Liver (tissue), 3 donors: Measurements from ENCODE around the gene DHX57.

Experiments
- EGR1 ChIP-seq, 2 donors: IDR thresholded peaks; 2 replicates each; pipeline ENCODE4 v1.6.1; 2016 to 2018; ENCODE audit warnings: antibody characterized with exemption in 2 of 2, low read depth in 2 of 2
- GABPA ChIP-seq, 2 donors: IDR thresholded peaks in 1 of 2; conservative IDR thresholded peaks in 1 of 2; 2 replicates each; pipeline ENCODE4 v1.6.1; 2016; ENCODE audit warnings: antibody characterized with exemption in 2 of 2, mild to moderate bottlenecking in 1 of 2, moderate library complexity in 1 of 2
- RAD21 ChIP-seq, 2 donors: IDR thresholded peaks; 2 replicates each; pipeline ENCODE4 v1.6.1; 2016; ENCODE audit warnings: antibody characterized with exemption in 2 of 2, mild to moderate bottlenecking in 2 of 2
- SP1 ChIP-seq: IDR thresholded peaks from 2 replicates; pipeline ENCODE4 v1.6.1; 2018; ENCODE audit warnings: antibody characterized with exemption, mild to moderate bottlenecking
- YY1 ChIP-seq: IDR thresholded peaks from 2 replicates; pipeline ENCODE4 v1.6.1; 2016; ENCODE audit warnings: antibody characterized with exemption, mild to moderate bottlenecking
- TF ChIP-seq, protein P1 (sequence below): fragments of 150-350 bp; IDR thresholded peaks from 2 replicates; pipeline ENCODE4 v1.5.1; 2017; ENCODE audit warnings: improper control_type of control experiment, low read depth, low read length; ENCODE audit not compliant: missing input control
- TF ChIP-seq, protein P2 (sequence below): IDR thresholded peaks from 2 replicates; pipeline ENCODE4 v1.6.1; 2016; ENCODE audit warnings: antibody characterized with exemption
- donor health status: healthy.
- donor health status: healthy.

DNA sequence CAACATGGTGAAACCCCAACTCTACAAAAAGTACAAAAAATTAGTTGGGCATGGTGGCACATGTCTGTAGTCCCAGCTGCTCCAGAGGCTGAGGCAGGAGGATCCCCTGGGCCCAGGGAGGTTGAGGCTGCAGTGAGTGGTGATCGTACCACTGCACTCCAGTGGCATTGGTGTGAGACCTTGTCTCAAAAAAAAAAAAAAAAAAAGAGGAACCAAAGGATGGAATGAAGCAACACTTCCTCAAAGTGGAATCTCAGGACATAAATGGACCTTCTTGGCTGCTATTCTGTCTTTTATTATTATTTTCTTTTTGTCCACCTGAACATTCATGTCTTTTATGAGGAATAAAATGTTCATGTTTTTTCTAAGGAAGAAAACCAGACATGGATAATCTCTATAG is 84.0 kb downstream of the DHX57 start:
- no peak for TF ChIP-seq GABPA (IDR thresholded peaks at IDR 0.05 in 1 of 2, conservative IDR thresholded peaks at IDR 0.05 in 1 of 2)
- TF ChIP-seq, protein P1, sequence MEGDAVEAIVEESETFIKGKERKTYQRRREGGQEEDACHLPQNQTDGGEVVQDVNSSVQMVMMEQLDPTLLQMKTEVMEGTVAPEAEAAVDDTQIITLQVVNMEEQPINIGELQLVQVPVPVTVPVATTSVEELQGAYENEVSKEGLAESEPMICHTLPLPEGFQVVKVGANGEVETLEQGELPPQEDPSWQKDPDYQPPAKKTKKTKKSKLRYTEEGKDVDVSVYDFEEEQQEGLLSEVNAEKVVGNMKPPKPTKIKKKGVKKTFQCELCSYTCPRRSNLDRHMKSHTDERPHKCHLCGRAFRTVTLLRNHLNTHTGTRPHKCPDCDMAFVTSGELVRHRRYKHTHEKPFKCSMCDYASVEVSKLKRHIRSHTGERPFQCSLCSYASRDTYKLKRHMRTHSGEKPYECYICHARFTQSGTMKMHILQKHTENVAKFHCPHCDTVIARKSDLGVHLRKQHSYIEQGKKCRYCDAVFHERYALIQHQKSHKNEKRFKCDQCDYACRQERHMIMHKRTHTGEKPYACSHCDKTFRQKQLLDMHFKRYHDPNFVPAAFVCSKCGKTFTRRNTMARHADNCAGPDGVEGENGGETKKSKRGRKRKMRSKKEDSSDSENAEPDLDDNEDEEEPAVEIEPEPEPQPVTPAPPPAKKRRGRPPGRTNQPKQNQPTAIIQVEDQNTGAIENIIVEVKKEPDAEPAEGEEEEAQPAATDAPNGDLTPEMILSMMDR = no peak
- no peak for TF ChIP-seq SP1
- no peak for TF ChIP-seq RAD21 (IDR thresholded peaks at IDR 0.05)
- no peak for TF ChIP-seq YY1
- TF ChIP-seq EGR1 (IDR thresholded peaks at IDR 0.05; ENCODE audit: low read depth in 2 of 2) = no peak
- TF ChIP-seq, protein P2, sequence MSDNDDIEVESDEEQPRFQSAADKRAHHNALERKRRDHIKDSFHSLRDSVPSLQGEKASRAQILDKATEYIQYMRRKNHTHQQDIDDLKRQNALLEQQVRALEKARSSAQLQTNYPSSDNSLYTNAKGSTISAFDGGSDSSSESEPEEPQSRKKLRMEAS = no peak
